Measurements from ENCODE around the gene ABCD2.

GRCh38 chr12:39533951-39534350 lies 85.7 kb downstream of the ABCD2 start:
- TF ChIP-seq POLR2AphosphoS5 (IDR thresholded peaks at IDR 0.05; ENCODE audit: low read depth, low read length) = no peak
- no peak for TF ChIP-seq POLR2A (IDR thresholded peaks at IDR 0.05; ENCODE audit: low read depth, low read length)
- TF ChIP-seq SPI1 (IDR thresholded peaks at IDR 0.05; ENCODE audit: low read depth, low read length) = no peak
- TF ChIP-seq TAF1 (IDR thresholded peaks at IDR 0.05; ENCODE audit: low read depth, low read length) = no peak
- TF ChIP-seq PAX5 (IDR thresholded peaks at IDR 0.05; ENCODE audit: insufficient read depth, low read length, severe bottlenecking) = no peak
- no peak for TF ChIP-seq POU2F2 (IDR thresholded peaks at IDR 0.05; ENCODE audit: low read depth, low read length)

Measured in GM12891 (cell line).